Measurements from ENCODE around the gene IFI35. TPM values are rescaled to one million over a fixed set of nuclear protein-coding genes. Genes with fewer than 3 reads are reported as not detected.
"Not testable (repeated sequence)": the region's sequence is repeated elsewhere in the genome, so short reads cannot be mapped to it uniquely, and the experiment has no call there.

Gene IFI35
- total RNA-seq, 1 donor from 2014 or later = 13.2 TPM

DNA sequence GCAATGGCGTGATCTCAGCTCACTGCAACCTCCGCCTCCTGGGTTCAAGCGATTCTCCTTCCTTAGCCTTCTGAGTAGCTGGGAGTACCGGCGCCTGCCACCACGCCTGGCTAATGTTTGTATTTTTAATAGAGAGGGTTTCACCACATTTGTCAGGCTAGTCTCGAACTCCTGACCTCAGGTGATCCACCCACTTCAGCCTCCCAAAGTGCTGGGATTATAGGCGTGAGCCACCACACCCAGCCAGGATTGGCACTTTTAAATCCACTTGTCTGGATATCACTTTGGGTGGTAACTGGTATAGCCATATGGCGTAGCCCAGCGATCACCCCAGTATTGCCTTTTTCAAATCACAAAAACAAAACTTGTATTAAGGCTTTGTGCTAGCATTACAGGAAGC lies 12.7 kb upstream of the IFI35 start:
- ATAC-seq; DNase-seq; intact Hi-C loops (cut with micrococcal nuclease): not testable (repeated sequence)

DNA sequence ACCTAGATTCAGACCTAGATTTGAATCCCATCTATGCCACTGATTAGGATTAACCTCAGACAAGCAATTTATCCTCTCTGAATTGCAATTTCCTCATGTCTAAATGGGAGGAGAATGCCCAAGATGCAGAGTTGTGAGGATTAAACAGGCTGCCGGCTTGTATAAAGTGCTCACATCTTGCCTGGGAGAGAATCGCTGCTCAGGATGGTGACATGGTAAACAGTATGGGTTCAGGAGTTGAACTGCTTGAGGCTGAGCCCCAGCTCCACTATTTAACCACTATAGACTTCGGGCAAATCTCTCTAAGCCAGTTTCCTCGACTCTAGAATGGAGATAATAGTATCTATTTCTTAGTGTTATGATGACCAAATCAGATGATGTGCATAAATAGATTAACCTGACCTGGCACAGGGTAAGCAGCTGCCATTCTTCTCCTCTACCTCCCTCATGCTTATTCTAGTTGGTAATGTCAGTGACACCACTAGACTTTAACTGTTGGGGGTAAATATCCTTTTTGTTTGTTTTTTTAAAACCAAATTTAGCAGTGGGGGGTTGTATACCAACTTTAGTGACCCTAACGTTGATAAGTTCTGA lies 9.1 kb upstream of the IFI35 start:
- intact Hi-C loops (cut with micrococcal nuclease) = no loop called here
- peak; percentile 0 for ATAC-seq

DNA sequence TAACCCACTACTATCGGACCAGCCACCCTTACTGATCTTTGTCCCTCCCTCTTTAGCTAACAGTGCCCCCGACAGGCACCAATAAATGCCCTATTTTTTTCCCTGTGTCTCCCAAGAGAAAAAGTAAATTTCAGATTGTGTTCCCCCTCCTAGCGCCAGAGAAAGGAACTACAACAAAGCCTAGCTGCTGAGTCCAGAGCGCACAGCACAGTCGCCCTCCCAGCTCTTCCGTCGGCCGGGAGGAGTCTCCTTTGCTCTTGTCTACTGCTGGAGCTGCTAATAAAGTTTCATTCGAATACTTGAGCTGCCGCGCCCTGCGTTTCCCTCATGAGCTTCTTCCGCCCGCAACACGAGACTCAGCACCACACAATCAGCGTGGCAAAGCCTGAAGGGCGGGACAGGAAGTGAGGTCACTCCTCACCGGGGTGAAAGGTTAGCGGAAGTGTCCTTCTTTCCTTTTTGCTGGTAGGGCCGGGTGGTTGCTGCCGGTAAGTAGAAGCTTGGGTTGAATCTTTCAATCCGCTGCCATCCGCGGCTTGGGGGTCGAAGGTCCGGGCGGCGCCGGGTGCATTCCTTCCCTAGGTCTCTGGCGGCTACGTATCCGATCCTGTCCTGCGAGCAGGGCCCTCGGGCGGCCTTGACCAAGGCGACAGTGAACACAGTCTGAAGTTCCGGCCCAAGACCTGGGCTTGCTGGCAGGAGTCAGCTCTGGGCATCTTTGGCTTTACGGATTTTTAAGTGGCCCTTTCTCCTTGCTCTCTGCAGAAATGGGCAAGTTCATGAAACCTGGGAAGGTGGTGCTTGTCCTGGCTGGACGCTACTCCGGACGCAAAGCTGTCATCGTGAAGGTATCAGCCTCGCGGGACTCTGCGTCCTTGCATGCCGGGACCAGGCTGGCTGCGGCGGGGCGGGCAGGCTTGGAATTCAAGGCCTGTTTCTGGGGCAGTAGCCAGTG lies 8.3 kb upstream of the IFI35 start, which contains the start of gene RPL27:
Gene RPL27, plus strand, starts transcription at position 436 of the 955 bp plus-strand sequence. Its CDS starts 332 bp downstream, at position 768.
- DNase-seq (peak; percentile 97), ATAC-seq (peak; percentile 98)
- intact Hi-C loops (cut with micrococcal nuclease) = no loop called here

More for the DNA sequence above, 9.1 kb upstream of the IFI35 start:
- no peak for DNase-seq

DNA sequence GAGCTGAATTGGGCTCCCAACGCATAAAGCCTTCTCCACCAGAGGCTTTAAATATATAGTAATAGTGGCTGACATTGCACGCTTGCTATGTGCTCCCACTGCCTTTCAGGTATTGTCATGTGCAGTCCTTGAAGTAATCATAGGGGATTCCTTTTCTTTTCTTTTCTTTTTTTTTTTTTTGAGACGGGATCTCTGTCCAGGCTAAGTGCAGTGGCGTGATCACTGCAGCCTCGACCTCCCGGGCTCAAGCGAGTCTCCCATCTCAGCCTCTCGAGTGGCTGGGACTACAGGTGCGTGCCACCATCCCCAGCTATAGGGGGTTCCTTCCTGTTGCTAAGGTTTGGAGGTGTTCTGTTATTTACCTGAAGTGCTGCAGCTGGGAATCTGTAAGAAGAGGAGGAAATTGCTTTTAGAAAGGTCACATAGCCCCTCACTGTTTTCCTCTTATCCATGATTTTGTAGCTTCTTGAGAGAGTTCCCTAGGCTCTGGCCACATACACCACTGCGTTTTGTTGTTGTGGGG lies 7.5 kb upstream of the IFI35 start:
- no peak for ATAC-seq
- DNase-seq = no peak
- intact Hi-C loops (cut with micrococcal nuclease) = no loop called here

DNA sequence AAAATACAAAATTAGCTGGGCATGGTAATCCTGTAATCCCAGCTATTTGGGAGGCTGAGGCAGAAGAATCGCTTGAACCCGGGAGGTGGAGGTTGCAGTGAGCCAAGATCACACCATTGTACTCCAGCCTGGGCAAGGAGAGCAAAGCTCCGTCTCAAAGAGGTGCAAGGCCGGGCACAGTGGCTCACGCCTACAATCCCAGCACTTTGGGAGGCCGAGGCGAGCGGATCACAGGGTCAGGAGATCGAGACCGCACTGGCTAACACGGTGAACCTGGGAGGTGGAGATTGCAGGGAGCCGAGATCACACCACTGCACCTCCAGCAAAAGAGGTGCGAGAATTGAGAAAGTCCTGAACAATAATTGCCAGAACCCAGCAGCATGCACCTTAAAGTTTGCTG lies 5.7 kb upstream of the IFI35 start:
- intact Hi-C loops (cut with micrococcal nuclease); DNase-seq; ATAC-seq: not testable (repeated sequence)

DNA sequence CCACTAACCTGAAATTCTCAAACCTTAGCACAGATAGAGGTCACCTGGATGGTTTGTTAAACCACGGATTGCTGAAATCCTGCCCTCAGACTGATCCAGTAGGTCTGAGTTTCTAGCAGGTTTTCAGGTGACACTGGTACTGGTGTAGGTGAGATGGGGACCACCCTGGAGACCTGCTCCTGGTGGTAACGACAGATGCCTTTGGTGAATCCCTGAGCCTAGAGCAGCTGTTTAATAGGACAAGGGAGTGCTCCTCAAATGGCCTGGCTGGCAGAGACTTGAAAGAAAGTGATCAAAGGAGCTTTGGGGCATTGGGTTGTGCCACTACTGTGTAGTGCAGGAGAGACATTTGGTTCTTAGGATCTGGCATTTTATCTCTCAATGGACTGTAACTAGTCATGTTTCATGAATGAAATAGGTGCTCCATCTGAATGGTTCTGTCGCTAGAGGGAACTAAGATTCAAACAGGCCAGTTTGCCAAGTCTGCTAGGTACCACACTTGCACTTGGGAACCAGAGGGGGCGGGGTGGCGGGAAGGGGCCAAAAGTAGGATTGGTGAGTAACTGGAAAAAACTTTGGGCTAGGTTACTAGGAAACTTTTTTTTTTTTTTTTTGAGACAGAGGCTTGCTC lies 2.9 kb upstream of the IFI35 start:
- intact Hi-C loops (cut with micrococcal nuclease) = no loop called here
- DNase-seq (no peak), ATAC-seq (no peak)

DNA sequence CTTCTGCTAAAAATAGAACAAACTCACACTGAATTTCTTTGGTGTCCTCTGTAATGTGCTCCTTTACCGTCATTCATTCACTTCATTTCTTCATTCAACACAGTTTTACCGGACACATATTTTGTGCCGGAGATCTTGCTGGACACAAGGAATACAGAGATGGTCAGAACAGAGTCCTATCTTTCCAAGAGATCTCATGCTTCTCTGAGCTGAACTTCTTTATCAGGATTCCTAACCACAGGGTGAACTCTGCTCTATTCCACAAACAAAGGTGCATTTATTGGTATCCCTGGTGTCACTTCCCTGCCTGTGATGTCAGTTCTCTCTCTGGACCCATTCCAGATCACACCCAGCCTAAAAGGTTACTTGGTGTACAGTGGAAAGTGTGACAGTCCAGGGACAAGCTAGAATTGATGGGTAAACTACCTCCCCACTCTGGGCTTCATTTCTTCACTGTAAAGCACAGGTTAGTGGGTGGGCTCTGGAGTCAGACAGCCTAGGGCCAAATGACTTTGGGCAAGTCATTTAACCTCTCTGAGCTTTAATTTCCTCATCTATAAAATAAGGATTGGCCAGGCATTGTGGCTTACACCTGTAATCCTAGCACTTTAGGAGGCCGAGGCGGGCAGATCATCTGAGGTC lies 4.2 kb downstream of the IFI35 start:
- DNase-seq (no peak), ATAC-seq (no peak)
- intact Hi-C loops (cut with micrococcal nuclease) = no loop called here

DNA sequence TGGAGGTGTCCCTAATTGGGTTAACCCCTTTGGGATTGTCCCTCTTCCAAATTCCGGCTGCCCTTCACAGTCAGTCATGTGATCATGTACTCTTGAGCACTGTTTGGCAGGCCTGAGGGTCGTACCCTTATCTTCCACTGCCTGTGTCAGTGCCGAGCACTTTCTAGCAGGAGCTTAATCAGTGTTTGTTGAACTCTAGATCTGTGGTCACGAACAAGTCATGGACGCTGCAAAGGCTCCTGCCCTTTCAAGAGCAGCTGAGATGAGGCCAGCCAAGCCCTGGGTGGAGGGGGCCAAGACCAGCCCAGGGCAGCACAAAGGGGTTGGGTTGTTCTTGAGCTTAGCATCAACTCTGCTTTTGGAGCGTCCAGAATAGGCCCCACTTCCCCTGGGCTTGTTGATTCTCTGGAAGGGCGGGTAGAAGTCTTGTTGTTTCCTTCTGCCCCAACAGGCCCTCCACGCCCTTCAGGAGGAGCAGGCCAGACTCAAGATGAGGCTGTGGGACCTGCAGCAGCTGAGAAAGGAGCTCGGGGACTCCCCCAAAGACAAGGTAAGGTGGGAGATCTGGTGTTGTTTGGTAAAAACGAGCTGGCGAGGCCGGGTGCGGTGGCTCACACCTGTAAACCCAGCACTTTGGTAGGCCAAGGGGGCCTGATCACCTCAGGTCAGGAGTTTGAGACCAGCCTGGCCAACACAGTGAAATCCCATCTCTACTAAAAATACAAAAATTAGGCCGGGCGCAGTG lies 5.3 kb downstream of the IFI35 start:
- ATAC-seq = peak; percentile 29
- intact Hi-C loops (cut with micrococcal nuclease) = no loop called here
- no peak for DNase-seq

DNA sequence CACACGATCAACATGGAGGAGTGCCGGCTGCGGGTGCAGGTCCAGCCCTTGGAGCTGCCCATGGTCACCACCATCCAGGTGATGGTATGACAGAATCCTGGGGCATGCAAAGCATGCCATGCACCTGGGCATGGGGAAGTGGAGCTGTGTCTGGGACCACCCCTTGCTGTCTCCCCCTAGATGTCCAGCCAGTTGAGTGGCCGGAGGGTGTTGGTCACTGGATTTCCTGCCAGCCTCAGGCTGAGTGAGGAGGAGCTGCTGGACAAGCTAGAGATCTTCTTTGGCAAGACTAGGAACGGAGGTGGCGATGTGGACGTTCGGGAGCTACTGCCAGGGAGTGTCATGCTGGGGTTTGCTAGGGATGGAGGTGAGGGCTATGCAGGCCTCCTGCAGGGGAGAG lies 6.7 kb downstream of the IFI35 start:
- ATAC-seq = no peak
- no peak for DNase-seq
- intact Hi-C loops (cut with micrococcal nuclease) = no loop called here

DNA sequence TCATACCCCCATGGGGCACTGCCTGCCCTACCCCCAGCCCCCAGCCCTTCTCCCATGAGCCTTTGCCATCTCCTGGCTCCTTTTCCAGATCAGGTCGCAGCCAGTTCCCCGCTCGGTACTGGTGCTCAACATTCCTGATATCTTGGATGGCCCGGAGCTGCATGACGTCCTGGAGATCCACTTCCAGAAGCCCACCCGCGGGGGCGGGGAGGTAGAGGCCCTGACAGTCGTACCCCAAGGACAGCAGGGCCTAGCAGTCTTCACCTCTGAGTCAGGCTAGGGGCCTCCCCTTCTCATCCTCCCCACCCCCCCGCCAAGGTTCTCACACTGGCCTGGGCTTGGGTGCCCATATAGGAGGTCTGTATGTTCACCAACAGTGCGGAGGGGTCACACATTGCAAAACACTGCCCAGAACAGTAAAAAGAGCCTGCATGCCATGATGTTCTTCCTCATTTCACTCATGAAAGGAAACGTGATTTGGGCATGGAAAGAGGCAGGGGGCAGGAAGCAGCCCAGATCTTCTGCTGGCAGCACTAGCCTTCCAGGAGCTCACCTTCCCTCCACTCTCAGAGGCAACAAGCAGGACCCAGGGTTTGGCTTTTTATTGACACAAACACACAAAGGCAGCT lies 7.5 kb downstream of the IFI35 start:
- peak; percentile 29 for ATAC-seq
- peak; percentile 51 for DNase-seq
- intact Hi-C loops (cut with micrococcal nuclease) = no loop called here

DNA sequence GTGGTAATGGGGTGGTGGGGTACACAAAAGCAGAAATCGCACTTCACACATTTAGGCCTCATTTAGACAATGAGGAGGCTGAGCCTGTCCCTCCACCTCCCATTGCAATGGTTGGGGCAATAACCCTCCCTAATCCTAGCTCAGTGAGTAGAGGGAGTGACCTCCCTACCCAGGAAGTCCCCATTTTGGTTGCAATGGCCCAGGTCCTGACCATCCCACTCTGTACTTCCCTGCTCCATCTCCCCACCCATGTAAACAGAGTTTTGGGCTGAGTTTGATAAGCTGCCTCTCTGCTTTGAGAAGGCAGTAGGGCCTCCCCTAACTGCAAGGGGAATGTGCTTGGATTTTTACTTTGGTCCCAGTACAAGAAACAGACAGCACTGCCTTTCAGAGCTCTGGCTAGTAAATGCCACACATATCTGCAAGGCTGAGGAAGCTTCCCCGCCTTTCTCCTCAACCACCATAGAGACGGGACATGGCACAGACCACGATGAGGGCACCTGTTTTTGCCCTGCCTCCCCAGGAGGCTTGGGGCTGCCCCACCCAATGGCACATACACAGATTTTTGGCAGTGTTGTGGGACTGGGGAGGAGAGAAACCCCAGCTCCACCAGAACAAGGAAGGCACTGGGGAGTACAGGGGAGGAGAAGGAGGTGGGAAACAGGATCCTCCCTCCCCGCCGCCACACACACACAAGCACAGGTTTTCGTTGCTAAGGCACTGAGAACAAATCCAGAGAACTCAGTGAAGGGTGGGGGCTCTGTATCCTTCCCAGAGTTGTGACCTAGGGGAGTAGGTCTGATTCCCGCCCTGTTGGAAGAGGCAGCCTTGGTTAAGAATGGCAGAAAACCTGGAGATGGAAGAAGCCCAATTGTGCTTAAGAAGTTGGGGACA lies 8.3 kb downstream of the IFI35 start:
- intact Hi-C loops (cut with micrococcal nuclease) = no loop called here
- peak; percentile 2 for ATAC-seq
- DNase-seq = no peak

DNA sequence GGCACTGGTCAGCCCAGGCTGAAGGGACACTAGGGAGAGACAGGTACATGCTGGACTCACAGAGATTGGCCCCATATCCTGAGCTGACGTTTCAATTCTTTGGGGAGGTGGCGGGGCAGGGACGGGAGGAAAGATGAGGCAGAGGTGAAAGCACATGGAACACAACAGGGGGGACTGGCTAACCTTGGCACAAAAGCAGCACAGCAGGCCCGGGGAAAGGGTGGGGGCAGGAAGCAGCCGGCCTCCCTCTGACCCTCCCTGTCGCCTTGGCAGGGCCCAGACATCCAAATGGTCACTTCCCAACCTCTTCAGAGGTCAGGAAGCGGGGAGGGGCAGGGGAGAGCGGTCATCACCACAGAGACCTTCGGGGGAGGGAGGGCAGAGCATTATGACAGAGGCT lies 9.0 kb downstream of the IFI35 start:
- intact Hi-C loops (cut with micrococcal nuclease) = no loop called here
- DNase-seq = peak; percentile 70
- peak; percentile 52 for ATAC-seq

DNA sequence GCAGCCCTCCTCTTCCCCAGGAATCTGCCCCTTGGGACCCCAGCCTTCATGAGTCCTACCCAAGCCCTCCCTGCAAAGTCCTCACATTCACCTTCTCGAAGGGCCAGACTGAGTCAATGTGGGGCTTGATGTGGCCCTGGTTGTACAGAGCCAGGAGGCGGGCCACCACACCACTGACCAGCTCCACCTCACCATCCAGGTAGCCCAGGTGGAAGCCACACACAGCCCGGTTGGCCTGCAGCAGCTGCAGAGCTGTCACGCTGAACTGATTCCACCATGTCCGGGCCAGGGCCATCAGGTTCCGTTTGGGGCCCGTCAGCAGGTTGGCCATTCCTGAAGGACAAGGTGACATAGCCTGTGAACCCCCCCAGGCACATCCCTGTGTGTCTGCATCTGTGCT lies 9.6 kb downstream of the IFI35 start:
- DNase-seq = no peak
- ATAC-seq = no peak
- intact Hi-C loops (cut with micrococcal nuclease) = no loop called here

DNA sequence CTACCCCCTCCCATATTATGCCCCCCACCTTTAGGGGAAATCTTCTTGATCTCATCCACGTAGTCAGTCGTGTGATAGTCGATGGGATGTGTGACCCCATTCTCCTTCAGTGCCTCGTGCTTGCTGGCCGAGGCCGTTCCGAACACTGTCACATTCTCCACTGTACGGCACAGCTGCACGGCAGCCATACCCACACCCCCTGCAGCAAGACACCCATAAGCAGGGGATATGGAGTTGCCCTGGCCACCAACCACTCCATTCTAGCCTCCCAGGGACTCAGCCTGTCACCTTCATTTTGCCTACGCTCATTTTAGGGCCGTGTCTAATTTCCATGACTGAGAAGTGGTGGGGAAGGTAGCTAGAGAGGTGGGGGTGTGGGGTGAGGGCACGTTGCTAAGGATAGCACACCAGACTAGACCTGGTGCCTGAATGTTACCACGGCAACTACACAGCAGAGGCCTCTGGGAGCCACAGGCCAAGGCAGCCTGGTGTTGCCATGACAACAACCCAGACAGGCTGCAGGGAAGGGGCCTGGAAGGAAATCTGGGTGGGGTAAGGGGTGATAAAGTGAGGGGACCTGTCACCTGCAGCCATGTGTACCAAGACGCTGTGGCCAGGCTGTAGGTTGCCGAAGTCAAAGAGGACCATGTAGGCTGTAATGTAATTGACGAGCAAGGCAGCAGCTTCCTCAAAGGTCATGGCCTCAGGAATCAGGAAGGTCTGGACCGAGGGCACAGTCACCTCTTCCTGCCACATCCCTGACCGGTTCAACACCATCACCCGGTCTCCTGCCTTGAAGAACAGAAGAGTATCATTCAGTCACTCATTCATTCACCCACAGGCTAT lies 11.6 kb downstream of the IFI35 start:
- intact Hi-C loops (cut with micrococcal nuclease) = no loop called here

DNA sequence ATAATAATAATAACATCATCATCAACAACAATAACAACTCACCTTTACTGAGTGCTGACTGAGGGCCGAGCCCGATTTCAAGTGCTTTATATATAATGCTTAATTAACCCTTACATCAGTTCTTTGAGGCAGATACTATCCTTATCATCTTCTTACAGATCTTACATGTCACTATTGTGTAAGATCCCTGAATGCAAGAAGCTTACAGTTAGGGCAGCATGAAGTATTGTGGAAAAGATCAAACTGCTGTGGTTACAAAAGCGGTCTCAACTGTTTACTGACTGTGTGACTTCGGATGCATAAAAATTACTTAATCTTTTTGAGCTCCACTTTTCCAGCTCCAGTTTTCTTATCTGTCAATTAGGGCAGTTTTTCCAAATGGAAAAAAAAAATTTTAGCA lies 12.3 kb downstream of the IFI35 start:
- ATAC-seq (no peak), DNase-seq (no peak)
- intact Hi-C loops (cut with micrococcal nuclease) = no loop called here

More for the DNA sequence above, 11.6 kb downstream of the IFI35 start:
- DNase-seq (no peak), ATAC-seq (no peak)

DNA sequence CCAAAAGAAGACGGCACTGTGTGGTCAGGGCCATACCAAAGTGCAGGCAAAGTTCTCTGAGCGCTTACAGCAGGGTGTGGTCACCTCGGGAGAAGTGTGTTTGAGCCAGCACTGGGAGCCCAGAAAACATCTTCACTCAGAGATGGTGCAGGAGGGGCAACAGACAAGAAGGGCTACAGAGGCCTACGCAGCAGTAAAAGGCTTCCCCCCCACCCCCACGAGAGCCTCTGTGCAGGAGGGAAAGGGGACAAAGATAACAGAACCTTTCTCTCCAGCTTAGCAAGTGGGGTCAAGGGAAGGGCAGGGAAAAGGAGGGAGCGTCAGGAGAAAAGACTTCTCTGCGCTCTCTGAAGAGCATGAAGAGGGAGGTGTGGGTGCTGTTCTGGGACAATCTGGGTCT lies 12.8 kb downstream of the IFI35 start:
- intact Hi-C loops (cut with micrococcal nuclease) = no loop called here
- no peak for DNase-seq
- no peak for ATAC-seq
